ENCODE data around the gene VSTM4.

Gene VSTM4

DNA sequence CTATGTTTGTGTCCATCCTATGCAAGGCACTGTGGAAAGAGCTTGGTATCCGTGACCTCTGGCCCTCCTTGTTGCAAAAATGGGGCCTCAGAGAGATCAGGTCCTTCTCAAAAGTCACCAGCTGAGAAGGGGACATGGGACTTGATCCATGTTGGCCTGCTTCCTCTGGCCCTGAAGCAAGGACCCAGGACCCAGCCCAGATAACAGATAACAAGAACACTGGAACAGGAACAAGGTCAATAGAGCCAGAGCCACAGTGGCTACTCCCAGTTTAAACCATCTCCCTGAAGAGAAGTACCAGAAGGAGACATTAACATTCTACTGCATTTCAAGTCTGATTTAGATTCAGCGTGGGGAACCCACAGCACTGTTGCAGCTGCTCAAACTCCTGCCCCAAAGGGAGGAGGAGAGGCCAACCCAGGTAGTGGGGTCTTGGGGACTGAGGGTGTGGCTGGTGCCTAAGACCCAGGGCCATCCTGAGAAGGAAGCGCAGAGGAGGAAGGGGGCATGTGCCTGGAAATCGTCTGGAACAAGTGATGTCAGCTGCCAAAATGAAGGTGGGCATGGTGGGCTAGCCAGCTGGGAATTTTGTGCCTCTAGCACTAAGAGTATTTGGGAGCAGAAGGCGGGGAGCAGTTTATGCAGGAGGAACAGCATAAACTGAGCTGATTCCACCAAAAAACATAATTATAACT lies 61.2 kb downstream of the VSTM4 start:
- Mint-ChIP-seq H3K36me3 (ENCODE audit: low read depth) (no peaks in the 10 kb centered on the region), H3K4me1 (ENCODE audit: low read depth) (peaks cover 6% of the 10 kb centered on the region), H3K27ac (no peak overlapping the region), H3K27me3 (ENCODE audit: low read depth) (peaks cover 13% of the 10 kb centered on the region), H3K9me3 (no peaks in the 10 kb centered on the region), H3K4me3 (no peak overlapping the region)
- no peak for DNase-seq (ENCODE audit: low spot score)

GRCh38 chr10:49053053-49053997 lies 62.0 kb downstream of the VSTM4 start:
- peak; percentile 2 for DNase-seq (ENCODE audit: low spot score)
- Mint-ChIP-seq H3K36me3 (ENCODE audit: low read depth) (no peaks in the 10 kb centered on the region), H3K9me3 (no peaks in the 10 kb centered on the region), H3K27me3 (ENCODE audit: low read depth) (peaks cover 13% of the 10 kb centered on the region), H3K27ac (no peak overlapping the region), H3K4me1 (ENCODE audit: low read depth) (peaks cover 6% of the 10 kb centered on the region), H3K4me3 (no peak overlapping the region)

DNA sequence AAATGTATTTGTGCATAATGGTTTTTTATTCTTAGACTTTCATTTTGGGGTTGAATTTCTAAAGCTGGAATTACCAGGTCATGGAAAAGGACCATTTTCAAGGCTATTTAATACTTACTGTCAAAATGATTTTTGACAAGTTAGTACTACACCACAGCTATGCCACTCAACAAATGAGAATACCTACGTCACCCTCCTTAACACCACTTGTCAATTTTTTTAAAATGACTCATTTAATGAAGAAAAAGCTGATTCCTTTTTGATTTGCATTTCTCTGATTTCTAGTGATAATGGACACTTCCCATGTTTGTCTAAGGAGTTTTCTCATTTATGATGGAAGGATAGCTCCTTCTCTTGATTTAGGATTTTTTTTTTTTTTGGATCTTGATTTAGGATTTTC lies 63.3 kb downstream of the VSTM4 start:
- no peak for DNase-seq (ENCODE audit: low spot score)
- Mint-ChIP-seq H3K4me1 (ENCODE audit: low read depth) (peaks cover 6% of the 10 kb centered on the region), H3K27ac (no peak overlapping the region), H3K27me3 (ENCODE audit: low read depth) (peaks cover 13% of the 10 kb centered on the region), H3K36me3 (ENCODE audit: low read depth) (no peaks in the 10 kb centered on the region), H3K4me3 (no peak overlapping the region), H3K9me3 (no peaks in the 10 kb centered on the region)

DNA sequence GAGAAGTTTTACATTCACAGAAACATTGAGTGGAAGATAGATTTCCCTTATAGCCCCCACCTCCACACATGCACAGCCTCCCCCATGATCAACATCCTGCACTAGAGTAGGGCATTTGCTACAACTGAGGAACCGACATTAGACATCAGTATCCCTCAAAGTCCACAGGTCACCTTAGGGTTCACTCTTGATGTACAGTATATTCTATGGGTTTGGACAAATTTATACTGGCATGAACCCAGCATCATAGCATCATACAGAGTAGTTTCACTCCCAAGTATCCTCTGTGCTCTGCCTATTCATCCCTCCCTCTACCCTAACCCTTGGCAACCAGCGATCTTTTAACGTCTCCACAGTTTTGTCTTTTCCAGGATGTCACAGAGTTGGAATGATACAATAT lies 64.4 kb downstream of the VSTM4 start:
- Mint-ChIP-seq H3K9me3 (no peaks in the 10 kb centered on the region), H3K4me3 (no peak overlapping the region), H3K36me3 (ENCODE audit: low read depth) (no peaks in the 10 kb centered on the region), H3K27ac (no peak overlapping the region), H3K4me1 (ENCODE audit: low read depth) (peaks cover 6% of the 10 kb centered on the region), H3K27me3 (ENCODE audit: low read depth) (peaks cover 13% of the 10 kb centered on the region)
- no peak for DNase-seq (ENCODE audit: low spot score)

- Mint-ChIP-seq H3K36me3 (ENCODE audit: low read depth) (no peaks in the 10 kb centered on the region), H3K4me1 (ENCODE audit: low read depth) (peaks cover 6% of the 10 kb centered on the region), H3K27ac (no peak overlapping the region), H3K27me3 (ENCODE audit: low read depth) (peaks cover 13% of the 10 kb centered on the region), H3K4me3 (no peak overlapping the region), H3K9me3 (no peaks in the 10 kb centered on the region)
- DNase-seq (ENCODE audit: low spot score): no peak
Observed at GRCh38 chr10:49050366-49050765, 65.0 kb downstream of the VSTM4 start.

GRCh38 chr10:49049660-49050059 lies 65.7 kb downstream of the VSTM4 start:
- Mint-ChIP-seq H3K4me1 (ENCODE audit: low read depth) (peaks cover 6% of the 10 kb centered on the region), H3K27ac (no peak overlapping the region), H3K36me3 (ENCODE audit: low read depth) (no peaks in the 10 kb centered on the region), H3K4me3 (no peak overlapping the region), H3K9me3 (no peaks in the 10 kb centered on the region), H3K27me3 (ENCODE audit: low read depth) (peaks cover 14% of the 10 kb centered on the region)
- DNase-seq (ENCODE audit: low spot score): no peak

DNA sequence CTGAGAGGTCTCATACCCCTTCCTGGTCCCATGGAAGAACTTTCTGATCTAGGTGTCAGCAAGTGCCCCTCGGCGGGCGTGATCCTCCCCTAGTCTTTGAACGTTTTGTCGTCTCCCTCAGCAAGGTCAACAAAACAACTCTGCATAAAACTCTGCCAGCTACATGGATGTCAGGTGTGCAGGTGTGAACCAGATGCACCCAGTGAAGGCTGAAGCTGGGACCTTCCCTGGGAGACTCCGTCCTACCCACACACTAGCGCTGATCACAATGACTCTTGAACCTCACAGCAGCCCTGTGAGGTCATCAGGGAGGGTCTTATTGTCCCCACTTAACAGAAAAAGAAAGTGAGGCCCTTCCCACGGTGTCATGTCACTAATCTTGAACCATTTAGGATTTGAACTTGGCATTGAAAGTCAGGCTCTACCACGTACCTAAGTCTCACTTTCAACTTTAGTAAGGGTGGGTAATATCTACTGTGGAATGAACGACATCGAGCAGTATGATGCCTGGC lies 68.1 kb downstream of the VSTM4 start:
- Mint-ChIP-seq H3K27me3 (ENCODE audit: low read depth) (peaks cover 27% of the 10 kb centered on the region), H3K27ac (no peak overlapping the region), H3K4me3 (no peak overlapping the region), H3K9me3 (no peaks in the 10 kb centered on the region), H3K4me1 (ENCODE audit: low read depth) (no peaks in the 10 kb centered on the region), H3K36me3 (ENCODE audit: low read depth) (no peaks in the 10 kb centered on the region)
- no peak for DNase-seq (ENCODE audit: low spot score)

- Mint-ChIP-seq H3K4me1 (ENCODE audit: low read depth) (no peaks in the 10 kb centered on the region), H3K9me3 (no peaks in the 10 kb centered on the region), H3K36me3 (ENCODE audit: low read depth) (no peaks in the 10 kb centered on the region), H3K27me3 (ENCODE audit: low read depth) (peaks cover 18% of the 10 kb centered on the region), H3K4me3 (no peak overlapping the region), H3K27ac (no peak overlapping the region)
- no peak for DNase-seq (ENCODE audit: low spot score)
Observed at GRCh38 chr10:49044293-49045193, 70.8 kb downstream of the VSTM4 start.

GRCh38 chr10:49040601-49041000 lies 74.7 kb downstream of the VSTM4 start:
- no peak overlapping the region for H3K4me3 Mint-ChIP-seq
- H3K36me3 Mint-ChIP-seq (ENCODE audit: low read depth): no peaks in the 10 kb centered on the region
- no peak overlapping the region for H3K27ac Mint-ChIP-seq
- DNase-seq (ENCODE audit: low spot score): no peak
- peaks cover 16% of the 10 kb centered on the region for H3K27me3 Mint-ChIP-seq (ENCODE audit: low read depth)
- no peaks in the 10 kb centered on the region for H3K4me1 Mint-ChIP-seq (ENCODE audit: low read depth)
- H3K9me3 Mint-ChIP-seq: no peaks in the 10 kb centered on the region

GRCh38 chr10:49039409-49039808 lies 75.9 kb downstream of the VSTM4 start:
- Mint-ChIP-seq H3K36me3 (ENCODE audit: low read depth) (no peaks in the 10 kb centered on the region), H3K27ac (no peak overlapping the region), H3K4me3 (no peak overlapping the region), H3K9me3 (no peaks in the 10 kb centered on the region), H3K27me3 (ENCODE audit: low read depth) (peaks cover 14% of the 10 kb centered on the region), H3K4me1 (ENCODE audit: low read depth) (no peaks in the 10 kb centered on the region)
- no peak for DNase-seq (ENCODE audit: low spot score)

- no peaks in the 10 kb centered on the region for H3K9me3 Mint-ChIP-seq
- H3K27ac Mint-ChIP-seq: no peak overlapping the region
- DNase-seq (ENCODE audit: low spot score): no peak
- H3K27me3 Mint-ChIP-seq (ENCODE audit: low read depth): peaks cover 7% of the 10 kb centered on the region
- H3K4me3 Mint-ChIP-seq: no peak overlapping the region
- no peaks in the 10 kb centered on the region for H3K4me1 Mint-ChIP-seq (ENCODE audit: low read depth)
- H3K36me3 Mint-ChIP-seq (ENCODE audit: low read depth): no peaks in the 10 kb centered on the region
Observed at GRCh38 chr10:49038711-49039110, 76.6 kb downstream of the VSTM4 start.

- peaks cover 2% of the 10 kb centered on the region for H3K27me3 Mint-ChIP-seq (ENCODE audit: low read depth)
- H3K4me3 Mint-ChIP-seq: no peak overlapping the region
- no peak overlapping the region for H3K27ac Mint-ChIP-seq
- no peaks in the 10 kb centered on the region for H3K36me3 Mint-ChIP-seq (ENCODE audit: low read depth)
- no peaks in the 10 kb centered on the region for H3K4me1 Mint-ChIP-seq (ENCODE audit: low read depth)
- no peak for DNase-seq (ENCODE audit: low spot score)
- H3K9me3 Mint-ChIP-seq: no peaks in the 10 kb centered on the region
Observed at GRCh38 chr10:49037187-49037586, 78.1 kb downstream of the VSTM4 start.

DNA sequence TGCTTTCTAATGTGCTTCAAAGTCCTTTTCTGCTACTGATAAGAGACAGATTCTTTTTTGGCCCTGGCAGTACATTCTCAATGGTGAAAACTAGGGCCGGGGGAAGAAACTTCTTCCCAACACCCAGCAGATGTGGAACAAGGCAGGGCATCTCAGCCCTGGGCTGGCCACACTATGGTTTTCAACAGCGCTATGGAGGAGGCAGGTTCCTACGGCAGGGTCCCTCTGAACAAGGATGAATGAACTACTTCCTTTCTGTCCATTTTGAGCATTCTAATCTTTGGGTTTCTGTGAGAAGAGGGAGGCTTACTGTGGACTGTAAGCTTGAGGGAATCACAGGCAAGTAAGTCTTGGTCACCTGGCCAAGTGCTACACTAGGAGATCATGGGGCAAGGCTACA lies 78.7 kb downstream of the VSTM4 start:
- no peaks in the 10 kb centered on the region for H3K27me3 Mint-ChIP-seq (ENCODE audit: low read depth)
- DNase-seq (ENCODE audit: low spot score): no peak
- H3K4me1 Mint-ChIP-seq (ENCODE audit: low read depth): no peaks in the 10 kb centered on the region
- no peaks in the 10 kb centered on the region for H3K36me3 Mint-ChIP-seq (ENCODE audit: low read depth)
- H3K9me3 Mint-ChIP-seq: no peaks in the 10 kb centered on the region
- no peak overlapping the region for H3K4me3 Mint-ChIP-seq
- H3K27ac Mint-ChIP-seq: no peak overlapping the region

Data from T-helper 2 cell treated with Interferon-gamma antibody and Interleukin-4, amounts not matched to agents 5 μg/mL and 100 μg/mL, for 36 hours (primary cell).